Hepatocyte (in vitro differentiated cells): ENCODE results near the gene AGAP9.

ENCODE experiments used
- CTCF ChIP-seq: fragments of 200-600 bp; sonication (generic); IDR thresholded peaks from 2 replicates; pipeline ENCODE4 v1.5.1; 2016; ENCODE audit warnings: antibody characterized with exemption, mild to moderate bottlenecking; ENCODE audit not compliant: poor library complexity
- EZH2 ChIP-seq: fragments of 200-600 bp; sonication (generic); IDR thresholded peaks from 2 replicates; pipeline ENCODE4 v1.6.1; 2016; ENCODE audit warnings: antibody characterized with exemption, mild to moderate bottlenecking, borderline replicate concordance
- EZH2phosphoT487 ChIP-seq: fragments of 200-600 bp; sonication (generic); IDR thresholded peaks from one replicate; pipeline ENCODE4 v1.6.1; 2018; ENCODE audit warnings: antibody characterized with exemption, mild to moderate bottlenecking, low read depth, moderate library complexity; ENCODE audit not compliant: unreplicated experiment, severe bottlenecking

DNA sequence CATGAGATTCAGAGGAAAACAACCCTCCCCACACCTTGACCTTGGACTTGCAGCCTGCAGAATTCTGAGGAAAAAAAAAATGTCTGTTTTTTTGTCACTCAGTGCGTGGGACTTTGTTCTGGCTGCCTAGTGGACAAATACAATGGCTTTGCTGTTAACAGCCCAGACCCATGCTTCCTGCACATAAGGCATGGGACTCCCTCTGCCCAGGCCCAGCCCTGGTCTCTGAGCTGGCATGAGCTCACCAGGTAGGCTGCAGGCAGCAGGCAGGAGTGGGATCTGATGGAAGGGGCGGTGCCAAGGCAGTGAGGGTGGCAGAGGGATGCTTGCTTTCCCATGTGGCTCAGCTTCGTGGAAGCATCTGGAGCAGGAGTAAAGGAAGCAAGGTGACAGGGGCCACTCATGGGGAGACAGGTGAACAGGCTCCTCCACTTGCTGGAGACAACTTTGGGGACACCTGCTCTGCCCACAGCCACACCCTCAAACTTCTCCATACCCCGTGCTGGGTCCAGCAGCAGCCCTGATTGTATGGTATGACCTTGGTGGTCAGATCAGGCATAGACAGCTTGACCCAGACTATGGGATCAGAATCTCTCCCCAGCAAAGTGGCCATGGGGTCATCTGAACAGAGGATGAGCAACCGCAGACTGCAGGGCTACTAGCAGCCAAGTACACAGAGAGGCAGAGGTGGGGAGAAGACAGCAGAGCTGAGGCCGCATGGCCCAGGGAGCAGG lies 66.5 kb downstream of the AGAP9 start:
- TF ChIP-seq CTCF (no peak), EZH2 (no peak), EZH2phosphoT487 (no peak)
